Bronchial epithelial cell (primary cell): ENCODE data around the gene RASSF5. TPM values are rescaled to one million over a fixed set of nuclear protein-coding genes. Genes with fewer than 3 reads are reported as not detected.

ENCODE experiments used
- DNase-seq: peaks from one replicate; pipeline ENCODE4 v3.0.0-alpha.2; 2010; ENCODE audit warnings: low read depth
- FAIRE-seq: peaks from 2 replicates; lab custom pipeline; 2011; peaks lifted over from hg19 to GRCh38; lab: Jason Lieb, UNC
- H3K27me3 ChIP-seq: 2 replicates; pipeline ENCODE4 v1.5.1; 2011; ENCODE audit warnings: low read length; ENCODE audit not compliant: control insufficient read depth, insufficient read depth
- H3K36me3 ChIP-seq: 2 replicates; pipeline ENCODE4 v1.5.1; 2011; ENCODE audit warnings: low read length; ENCODE audit not compliant: control insufficient read depth, insufficient read depth
- H3K4me3 ChIP-seq: 2 replicates; pipeline ENCODE4 v1.5.1; 2011; ENCODE audit warnings: mild to moderate bottlenecking, low read depth, low read length, control low read depth
- total RNA-seq: library from RNA; depleted of rRNA; stranded (reverse); fragments of >200 nt; gene quantifications from 2 replicates; pipeline ENCODE4 v1.2.1, GENCODE V29; 2014
- TF ChIP-seq, protein P1 (sequence below): IDR thresholded peaks from 2 replicates; pipeline ENCODE4 v1.5.1; 2011; ENCODE audit warnings: mild to moderate bottlenecking, moderate library complexity, low read length, control low read depth, inconsistent platforms; ENCODE audit not compliant: insufficient read depth, severe bottlenecking

Gene RASSF5
- total RNA-seq, 1 donor from 2014 or later = 3.4 TPM

DNA sequence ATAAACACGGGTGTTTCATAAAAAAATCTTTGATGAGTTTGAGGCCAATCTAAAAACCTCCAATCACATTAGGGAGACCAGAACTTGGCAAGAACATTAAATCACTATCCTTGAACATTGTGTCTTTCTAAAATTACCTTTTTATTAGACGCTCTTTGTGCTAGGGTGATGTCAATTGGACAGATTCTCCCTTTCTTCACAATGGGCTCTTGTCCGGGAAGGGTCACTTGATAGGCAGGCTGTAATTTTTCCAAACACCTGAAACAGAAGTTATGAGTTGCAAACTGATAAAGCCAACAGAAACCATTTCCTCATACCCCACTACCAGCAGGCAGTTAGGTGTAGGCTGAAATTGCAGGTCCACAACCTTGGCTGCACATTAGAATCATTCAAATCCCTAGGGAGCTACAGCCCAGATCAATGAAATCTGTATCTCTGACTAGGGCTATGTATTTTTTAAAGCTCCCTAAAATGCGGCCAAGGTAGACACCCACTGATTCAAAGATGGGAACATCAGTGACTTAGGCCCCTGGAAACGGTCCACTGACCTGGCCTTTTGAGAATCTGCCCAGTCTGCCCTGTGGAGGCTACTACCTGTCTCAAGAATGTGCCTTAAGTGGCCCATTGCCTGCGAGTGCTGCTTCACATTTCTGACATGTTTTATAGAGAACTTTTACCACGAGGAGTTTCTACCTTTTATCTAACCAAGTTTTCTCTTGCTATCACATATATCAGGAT, 88.4 kb downstream of the RASSF5 start:
- H3K36me3 ChIP-seq = peaks cover 26% of the 10 kb centered on the region

DNA sequence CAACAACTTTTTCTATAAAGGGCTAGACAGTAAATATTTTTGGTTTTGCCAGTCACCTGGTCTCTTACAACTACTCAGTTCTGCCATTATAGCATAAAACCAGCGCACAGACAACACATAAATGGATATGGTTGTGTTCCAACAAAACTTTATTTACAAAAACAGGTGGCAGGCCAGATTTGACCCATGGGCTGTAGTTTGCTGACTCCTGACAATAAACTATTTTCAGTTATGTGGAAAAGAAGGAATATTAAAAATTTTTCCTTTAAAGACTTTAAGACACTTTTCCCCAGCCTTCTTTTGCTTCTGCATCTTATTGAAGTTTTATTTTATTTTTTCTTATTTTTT, 89.0 kb downstream of the RASSF5 start:
- Histone ChIP-seq H3K36me3 (peaks cover 26% of the 10 kb centered on the region), H3K27me3 (no peaks in the 10 kb centered on the region), H3K4me3 (no peak overlapping the region)
- DNase-seq (no peak), FAIRE-seq (no peak)
- TF ChIP-seq, protein P1, sequence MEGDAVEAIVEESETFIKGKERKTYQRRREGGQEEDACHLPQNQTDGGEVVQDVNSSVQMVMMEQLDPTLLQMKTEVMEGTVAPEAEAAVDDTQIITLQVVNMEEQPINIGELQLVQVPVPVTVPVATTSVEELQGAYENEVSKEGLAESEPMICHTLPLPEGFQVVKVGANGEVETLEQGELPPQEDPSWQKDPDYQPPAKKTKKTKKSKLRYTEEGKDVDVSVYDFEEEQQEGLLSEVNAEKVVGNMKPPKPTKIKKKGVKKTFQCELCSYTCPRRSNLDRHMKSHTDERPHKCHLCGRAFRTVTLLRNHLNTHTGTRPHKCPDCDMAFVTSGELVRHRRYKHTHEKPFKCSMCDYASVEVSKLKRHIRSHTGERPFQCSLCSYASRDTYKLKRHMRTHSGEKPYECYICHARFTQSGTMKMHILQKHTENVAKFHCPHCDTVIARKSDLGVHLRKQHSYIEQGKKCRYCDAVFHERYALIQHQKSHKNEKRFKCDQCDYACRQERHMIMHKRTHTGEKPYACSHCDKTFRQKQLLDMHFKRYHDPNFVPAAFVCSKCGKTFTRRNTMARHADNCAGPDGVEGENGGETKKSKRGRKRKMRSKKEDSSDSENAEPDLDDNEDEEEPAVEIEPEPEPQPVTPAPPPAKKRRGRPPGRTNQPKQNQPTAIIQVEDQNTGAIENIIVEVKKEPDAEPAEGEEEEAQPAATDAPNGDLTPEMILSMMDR = no peak

More for the DNA sequence above, 88.4 kb downstream of the RASSF5 start:
- H3K4me3 ChIP-seq = no peak overlapping the region
- H3K27me3 ChIP-seq = no peaks in the 10 kb centered on the region
- TF ChIP-seq, protein P1 = no peak
- no peak for FAIRE-seq
- DNase-seq = no peak

DNA sequence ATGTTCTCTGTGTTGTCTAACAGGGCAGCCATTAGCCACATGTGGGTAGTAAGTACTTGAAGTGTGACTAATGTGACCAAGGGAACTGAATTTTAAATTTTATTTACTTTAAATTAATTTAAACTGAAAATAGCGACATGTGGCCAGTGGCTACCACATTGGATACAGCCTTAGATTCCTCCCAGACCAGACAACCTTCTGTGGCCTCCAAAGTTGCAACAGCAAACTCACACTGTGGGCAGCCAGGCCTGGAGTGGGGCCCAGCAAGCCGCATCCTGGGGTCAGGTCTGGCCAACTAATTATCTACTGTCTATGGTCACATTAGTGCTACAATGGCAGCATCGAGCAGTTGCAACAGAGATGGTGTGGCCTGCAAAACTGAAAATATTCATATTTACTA, 93.2 kb downstream of the RASSF5 start:
- Histone ChIP-seq H3K4me3 (no peak overlapping the region), H3K36me3 (peaks cover 36% of the 10 kb centered on the region), H3K27me3 (no peaks in the 10 kb centered on the region)
- DNase-seq = no peak
- FAIRE-seq = no peak
- TF ChIP-seq, protein P1 = no peak

DNA sequence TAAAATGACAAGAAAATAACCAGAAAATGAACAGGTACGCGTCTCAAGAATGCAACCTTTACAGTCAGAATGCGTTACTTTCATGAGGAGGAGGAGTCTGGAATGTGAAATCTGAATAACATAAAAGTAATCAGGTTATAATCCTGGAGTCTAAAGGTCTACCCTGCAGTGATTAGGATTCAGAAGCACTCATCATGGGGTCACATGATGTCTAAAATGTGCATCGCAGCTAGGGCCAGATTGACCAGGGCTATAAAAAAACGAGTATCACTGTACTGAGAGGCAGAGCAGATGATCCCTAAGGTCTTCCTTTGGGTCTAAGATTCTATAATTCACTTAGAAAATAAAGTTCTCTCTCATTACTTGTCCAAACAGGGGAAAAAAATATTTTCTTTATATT, 97.5 kb downstream of the RASSF5 start:
- no peak for FAIRE-seq
- TF ChIP-seq, protein P1 = no peak
- Histone ChIP-seq H3K4me3 (no peak overlapping the region), H3K36me3 (peaks cover 25% of the 10 kb centered on the region), H3K27me3 (no peaks in the 10 kb centered on the region)
- DNase-seq = no peak

DNA sequence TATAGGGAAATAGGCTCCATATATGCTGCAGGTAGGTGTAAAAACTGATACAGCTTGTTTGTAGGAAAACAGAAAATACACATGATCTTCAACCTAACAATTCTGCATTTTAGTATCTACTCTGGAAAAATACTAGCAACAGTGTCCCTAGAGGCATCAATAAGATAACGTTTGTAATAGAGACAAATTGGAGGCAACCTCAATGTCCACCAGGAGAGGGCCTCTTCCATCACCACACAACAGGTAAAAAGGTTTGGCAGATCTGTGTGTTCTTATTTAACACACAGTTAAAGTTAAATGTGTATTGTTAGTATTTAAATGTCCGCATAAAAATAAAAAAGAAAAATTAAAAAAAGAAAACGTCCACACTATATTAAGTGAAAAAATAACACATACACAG, 99.5 kb downstream of the RASSF5 start:
- TF ChIP-seq, protein P1 = peak; percentile 49
- no peak overlapping the region for H3K4me3 ChIP-seq
- H3K36me3 ChIP-seq = peaks cover 21% of the 10 kb centered on the region
- no peaks in the 10 kb centered on the region for H3K27me3 ChIP-seq
- FAIRE-seq = no peak
- peak; percentile 57 for DNase-seq
